RWPE1 (cell line): ENCODE measurements around the gene MICALL2.

Experiments used
- CTCF ChIA-PET: fragments of 350-600 bp; sonication (Branson Sonifier 250); formaldehyde crosslinking; extraction: SDS; loops from one replicate; lab custom pipeline; 2021; lab: Yijun Ruan, JAX
- POLR2A ChIA-PET: fragments of 400-600 bp; formaldehyde crosslinking; extraction: SDS; loops from one replicate; lab custom pipeline; 2020; ENCODE audit warnings: antibody characterized with exemption; ENCODE audit not compliant: low non-redundant PET; lab: Yijun Ruan, JAX
- DNase-seq: peaks from one replicate; pipeline ENCODE4 v3.0.0; 2012; ENCODE audit warnings: low spot score
- H3K27ac ChIP-seq: fragments of 450-650 bp; 2 replicates; pipeline ENCODE4 v1.5.1; 2017
- TF ChIP-seq, protein P1 (sequence below): fragments of 450-650 bp; conservative IDR thresholded peaks from 2 replicates; pipeline ENCODE4 v1.5.1; 2017; ENCODE audit warnings: low read depth, mild to moderate bottlenecking

Gene MICALL2

DNA sequence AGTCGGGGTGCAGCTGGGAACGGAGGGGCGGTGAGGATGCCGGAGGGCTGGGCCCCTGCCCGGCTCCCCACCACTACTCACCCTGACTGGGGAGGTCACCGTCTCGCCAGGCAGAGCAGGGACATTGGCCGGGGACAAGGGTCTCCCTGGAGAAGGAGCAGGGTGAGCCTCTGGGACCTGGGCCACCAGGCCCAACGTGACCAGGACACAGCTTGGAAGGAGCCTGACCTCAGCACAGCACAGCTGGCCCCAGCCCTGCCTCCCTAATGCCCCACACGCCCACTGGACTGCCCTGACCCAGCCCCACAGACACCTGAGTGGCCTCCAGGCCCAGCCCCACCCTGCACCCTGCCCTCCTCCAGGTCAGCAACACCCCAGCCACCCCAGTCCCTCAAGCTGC, 21.1 kb downstream of the MICALL2 start:
- no peak for DNase-seq
- TF ChIP-seq, protein P1, sequence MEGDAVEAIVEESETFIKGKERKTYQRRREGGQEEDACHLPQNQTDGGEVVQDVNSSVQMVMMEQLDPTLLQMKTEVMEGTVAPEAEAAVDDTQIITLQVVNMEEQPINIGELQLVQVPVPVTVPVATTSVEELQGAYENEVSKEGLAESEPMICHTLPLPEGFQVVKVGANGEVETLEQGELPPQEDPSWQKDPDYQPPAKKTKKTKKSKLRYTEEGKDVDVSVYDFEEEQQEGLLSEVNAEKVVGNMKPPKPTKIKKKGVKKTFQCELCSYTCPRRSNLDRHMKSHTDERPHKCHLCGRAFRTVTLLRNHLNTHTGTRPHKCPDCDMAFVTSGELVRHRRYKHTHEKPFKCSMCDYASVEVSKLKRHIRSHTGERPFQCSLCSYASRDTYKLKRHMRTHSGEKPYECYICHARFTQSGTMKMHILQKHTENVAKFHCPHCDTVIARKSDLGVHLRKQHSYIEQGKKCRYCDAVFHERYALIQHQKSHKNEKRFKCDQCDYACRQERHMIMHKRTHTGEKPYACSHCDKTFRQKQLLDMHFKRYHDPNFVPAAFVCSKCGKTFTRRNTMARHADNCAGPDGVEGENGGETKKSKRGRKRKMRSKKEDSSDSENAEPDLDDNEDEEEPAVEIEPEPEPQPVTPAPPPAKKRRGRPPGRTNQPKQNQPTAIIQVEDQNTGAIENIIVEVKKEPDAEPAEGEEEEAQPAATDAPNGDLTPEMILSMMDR, result no peak
- POLR2A ChIA-PET, result no interaction called here
- H3K27ac ChIP-seq, result peak overlapping the region; percentile 32
- CTCF ChIA-PET, result interaction anchor here (0.5 to 1.5 kb wide), 3 partner anchors 9 to 323 kb away, joined by 3 to 8 read pairs (median 5); no protein-coding TSS in a partner anchor

DNA sequence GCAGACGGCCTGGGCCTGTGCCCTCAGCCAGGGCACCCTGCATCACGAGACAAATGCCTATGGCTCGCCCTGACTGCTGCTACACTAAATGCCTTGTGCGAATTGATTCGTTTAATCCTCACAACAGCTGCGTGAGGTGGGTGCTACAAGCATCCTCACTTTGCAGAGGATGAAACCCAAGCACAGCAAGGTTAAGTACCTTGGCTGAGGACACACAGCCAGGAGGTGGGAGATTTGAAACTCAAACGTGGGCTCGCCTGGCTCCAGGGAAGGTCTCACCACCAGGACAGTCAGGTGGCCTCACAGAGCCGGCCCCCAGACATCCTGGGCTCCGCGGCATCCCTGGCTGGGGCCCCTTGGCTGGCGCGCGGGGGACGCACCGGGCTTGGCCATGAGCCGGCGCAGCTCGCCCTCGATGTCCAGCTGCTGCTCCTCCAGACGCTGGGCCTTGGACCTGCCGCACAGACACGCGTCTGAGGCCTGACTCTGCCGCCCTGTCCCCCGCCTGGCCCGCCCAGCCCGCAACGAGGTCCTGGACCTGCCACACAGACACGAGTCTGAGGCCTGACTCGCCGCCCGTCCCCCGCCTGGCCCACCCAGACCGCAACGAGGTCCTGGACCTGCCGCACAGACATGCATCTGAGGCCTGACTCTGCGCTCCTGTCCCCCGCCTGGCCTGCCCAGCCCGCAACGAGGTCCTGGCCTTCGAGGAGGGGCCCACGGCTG, 22.0 kb downstream of the MICALL2 start:
- POLR2A ChIA-PET, result no interaction called here
- TF ChIP-seq, protein P1, result no peak
- DNase-seq, result no peak
- CTCF ChIA-PET, result interaction anchor here (1.5 kb wide), 1 partner anchor 36 kb away, joined by 8 read pairs; no protein-coding TSS in a partner anchor
- H3K27ac ChIP-seq, result peak overlapping the region; percentile 3; the same call in 1 of the 2 replicates

DNA sequence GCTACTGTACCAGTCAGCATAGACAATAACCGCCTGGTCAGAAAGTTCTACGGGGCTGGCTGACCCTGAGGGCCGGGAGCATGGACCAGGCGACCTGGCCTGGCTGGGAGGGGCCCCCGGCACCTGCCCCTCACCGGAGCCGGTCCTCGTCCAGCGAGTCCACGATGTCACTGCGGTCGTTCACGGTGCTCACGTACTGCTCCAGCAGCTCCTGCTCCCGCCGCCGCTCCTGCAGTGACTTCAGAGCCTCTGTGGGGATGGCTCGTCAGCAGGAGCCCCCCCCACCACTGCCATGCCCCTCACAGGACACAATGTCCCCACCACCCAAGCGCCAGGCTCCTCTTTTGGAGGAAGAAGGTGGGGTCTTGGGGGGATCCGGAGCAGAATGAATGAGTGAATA, 22.7 kb downstream of the MICALL2 start:
- ChIA-PET POLR2A (no interaction called here), CTCF (interaction anchor here (0.7 kb wide), 1 partner anchor 1302 kb away, joined by 4 read pairs; no protein-coding TSS in a partner anchor)
- TF ChIP-seq, protein P1, result no peak
- DNase-seq, result no peak
- 0 out of 2 replicates have a peak overlapping the region, but pooled peaks have one; percentile 3 for H3K27ac ChIP-seq

DNA sequence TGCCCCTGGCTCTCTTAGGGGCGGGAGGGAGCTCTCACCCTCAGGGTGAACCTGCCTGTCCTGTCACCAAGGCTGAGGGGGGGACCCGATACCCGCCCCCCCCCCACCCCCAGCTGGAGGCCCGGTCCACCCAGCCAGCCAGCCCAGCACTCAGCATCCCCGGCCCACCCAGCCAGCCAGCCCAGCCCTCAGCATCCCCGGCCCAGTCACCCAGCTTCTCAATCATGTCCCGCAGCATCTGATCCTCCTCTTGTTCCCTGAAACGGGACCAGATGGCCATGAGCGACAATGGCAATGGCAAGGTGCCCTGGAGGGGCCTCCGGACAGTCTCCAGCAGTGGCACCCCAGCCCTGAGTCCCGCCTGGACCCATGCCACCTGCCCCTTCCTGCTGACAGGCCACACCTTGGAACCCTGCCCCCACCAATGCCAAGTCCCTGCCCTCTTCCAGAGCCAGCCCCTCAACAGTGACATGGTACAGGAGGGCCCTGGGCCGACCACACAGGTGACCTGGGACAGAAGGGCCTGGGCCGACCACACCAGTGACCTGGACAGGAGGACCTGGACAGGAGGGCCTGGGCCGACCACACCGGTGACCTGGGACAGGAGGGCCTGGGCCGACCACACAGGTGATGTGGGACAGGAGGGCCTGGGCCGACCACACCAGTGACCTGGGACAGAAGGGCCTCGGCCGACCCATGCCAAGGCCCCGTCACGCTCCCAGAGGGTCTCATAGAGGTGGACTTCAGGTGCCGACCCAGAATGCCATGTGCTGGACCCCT, 24.2 kb downstream of the MICALL2 start:
- TF ChIP-seq, protein P1, result no peak
- DNase-seq, result no peak
- no peak overlapping the region for H3K27ac ChIP-seq
- CTCF ChIA-PET, result interaction anchor here (0.6 to 0.7 kb wide), 2 partner anchors 13 to 209 kb away, joined by 3 to 4 read pairs; no protein-coding TSS in a partner anchor
- POLR2A ChIA-PET, result no interaction called here

DNA sequence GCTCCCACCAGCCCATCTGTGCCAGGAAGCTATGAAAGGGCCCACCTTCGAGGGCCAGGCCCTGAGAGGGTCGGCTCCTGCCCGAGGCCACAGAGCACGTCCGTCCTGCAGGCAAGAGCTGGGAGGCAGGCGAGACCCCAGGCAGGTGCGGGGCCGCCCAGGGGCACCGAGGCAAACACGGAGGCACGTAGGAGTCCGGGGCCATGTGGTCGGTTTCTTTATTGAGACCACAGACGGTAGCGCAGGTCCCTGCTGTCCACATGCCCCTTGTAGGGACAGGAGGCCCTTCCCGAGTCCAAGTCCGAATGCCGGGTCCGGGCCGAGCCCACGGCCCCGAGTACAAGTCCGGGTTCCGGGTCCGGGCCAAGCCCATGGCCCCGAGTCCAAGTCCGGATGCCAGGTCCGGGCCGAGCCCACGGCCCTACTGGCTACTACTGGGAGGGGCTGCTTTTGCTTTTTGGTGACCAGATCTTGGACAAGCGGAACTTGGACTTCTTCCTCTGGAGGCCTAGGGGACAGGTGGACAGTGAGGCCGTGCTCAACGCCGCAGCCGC, 25.0 kb downstream of the MICALL2 start:
- TF ChIP-seq, protein P1, result no peak
- POLR2A ChIA-PET, result no interaction called here
- CTCF ChIA-PET, result interaction anchor here (0.6 to 0.7 kb wide), 3 partner anchors 12 to 241 kb away, joined by 3 to 4 read pairs (median 3); no protein-coding TSS in a partner anchor
- no peak overlapping the region for H3K27ac ChIP-seq
- DNase-seq, result no peak
